ENCODE results near the gene PRKX.

DNA sequence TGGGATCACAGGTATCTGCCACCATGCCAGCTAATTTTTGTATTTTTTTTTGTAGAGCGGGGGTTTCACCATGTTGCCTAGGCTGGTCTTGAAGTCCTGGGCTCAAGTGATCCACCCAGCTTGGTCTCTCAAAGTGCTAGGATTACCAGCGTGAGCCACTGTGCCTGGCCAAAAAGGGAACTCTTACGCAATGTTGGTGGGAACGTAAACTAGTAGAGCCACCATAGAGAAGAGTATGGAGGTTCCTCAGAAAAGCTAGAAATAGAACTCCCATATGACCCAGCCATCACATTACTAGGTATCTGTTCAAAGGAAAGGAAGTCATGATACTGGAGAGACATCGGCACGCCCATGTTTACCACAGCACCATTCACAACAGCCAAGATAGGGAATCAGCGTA is 85.9 kb downstream of the PRKX start:
- TF ChIP-seq, protein P1, sequence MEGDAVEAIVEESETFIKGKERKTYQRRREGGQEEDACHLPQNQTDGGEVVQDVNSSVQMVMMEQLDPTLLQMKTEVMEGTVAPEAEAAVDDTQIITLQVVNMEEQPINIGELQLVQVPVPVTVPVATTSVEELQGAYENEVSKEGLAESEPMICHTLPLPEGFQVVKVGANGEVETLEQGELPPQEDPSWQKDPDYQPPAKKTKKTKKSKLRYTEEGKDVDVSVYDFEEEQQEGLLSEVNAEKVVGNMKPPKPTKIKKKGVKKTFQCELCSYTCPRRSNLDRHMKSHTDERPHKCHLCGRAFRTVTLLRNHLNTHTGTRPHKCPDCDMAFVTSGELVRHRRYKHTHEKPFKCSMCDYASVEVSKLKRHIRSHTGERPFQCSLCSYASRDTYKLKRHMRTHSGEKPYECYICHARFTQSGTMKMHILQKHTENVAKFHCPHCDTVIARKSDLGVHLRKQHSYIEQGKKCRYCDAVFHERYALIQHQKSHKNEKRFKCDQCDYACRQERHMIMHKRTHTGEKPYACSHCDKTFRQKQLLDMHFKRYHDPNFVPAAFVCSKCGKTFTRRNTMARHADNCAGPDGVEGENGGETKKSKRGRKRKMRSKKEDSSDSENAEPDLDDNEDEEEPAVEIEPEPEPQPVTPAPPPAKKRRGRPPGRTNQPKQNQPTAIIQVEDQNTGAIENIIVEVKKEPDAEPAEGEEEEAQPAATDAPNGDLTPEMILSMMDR (IDR thresholded peaks at IDR 0.05) = no peak
- TF ChIP-seq POLR2A (IDR thresholded peaks at IDR 0.05) = no peak
